Esophagus squamous epithelium (tissue), 5 donors: Measurements from ENCODE around the gene PPP1R9A. TPM values are rescaled to one million over a fixed set of nuclear protein-coding genes. Genes with fewer than 3 reads are reported as not detected.

Experiments
- DNase-seq: peaks from one replicate; lab custom pipeline; 2025; lab: John Stamatoyannopoulos, UW
- H3K27ac ChIP-seq, 4 donors: fragments of 200-600 bp; sonication (generic); one replicate each; pipeline ENCODE4 v1.5.1; 2016 to 2019; ENCODE audit warnings: mild to moderate bottlenecking in 1 of 4
- H3K27me3 ChIP-seq, 4 donors: fragments of 200-600 bp; sonication (generic); 1 replicate in 3 of 4; 2 replicates in 1 of 4; pipeline versions ENCODE4 v1.5.1 to v1.6.0; 2017 to 2021; ENCODE audit warnings: antibody characterized with exemption in 1 of 4
- H3K36me3 ChIP-seq, 3 donors: fragments of 200-600 bp; sonication (generic); one replicate each; pipeline ENCODE4 v1.5.1; 2016 to 2019
- H3K4me1 ChIP-seq, 3 donors: fragments of 200-600 bp; sonication (generic); one replicate each; pipeline ENCODE4 v1.5.1; 2017 to 2019
- H3K4me3 ChIP-seq, 4 donors: fragments of 200-600 bp; sonication (generic); 1 replicate in 3 of 4; 2 replicates in 1 of 4; pipeline ENCODE4 v1.5.1; 2016 to 2019; ENCODE audit warnings: mild to moderate bottlenecking in 2 of 4, moderate library complexity in 1 of 4
- H3K9me3 ChIP-seq, 3 donors: fragments of 200-600 bp; sonication (generic); one replicate each; pipeline ENCODE4 v1.5.1; 2016 to 2019
- CTCF ChIP-seq, 6 experiments: fragments of 450-650 bp in 4 of 6; fragments of 200-600 bp in 2 of 6; sonication (generic) in 2 of 6; IDR thresholded peaks; one replicate each; pipeline ENCODE4 v1.5.1; 2016 to 2019; ENCODE audit warnings: antibody characterized with exemption in 6 of 6, mild to moderate bottlenecking in 4 of 6, moderate library complexity in 4 of 6
- POLR2A ChIP-seq, 4 donors: fragments of 450-650 bp; IDR thresholded peaks; one replicate each; pipeline ENCODE4 v1.6.1; 2017; ENCODE audit warnings: antibody characterized with exemption in 4 of 4, mild to moderate bottlenecking in 4 of 4, moderate library complexity in 3 of 4
- WGBS, 2 donors: methylation state at CpG; one replicate each; pipeline ENCODE4 v1.1.5; 2018; 5-methylcytosine and 5-hydroxymethylcytosine counted together
- intact Hi-C: fragments of 100-400 bp; cut with DNase I; formaldehyde crosslinking; loops from one replicate; pipeline ENCODE4 v1.15.0; 2022
- total RNA-seq, 4 donors: library from RNA; depleted of rRNA; stranded (reverse); fragments of >200 nt; gene quantifications; one replicate each; pipeline ENCODE4 v1.1.0, GENCODE V29; 2016
- donor health status: DM: yes; HTN: yes; CAD: no.

The PPP1R9A gene
- total RNA-seq, 4 donors from 2014 or later: 0.04 to 6.3 (median 1.0) TPM

GRCh38 chr7:95157381-95157780, 250.0 kb downstream of the PPP1R9A start:
- no peaks in the 10 kb centered on the region for H3K27me3 ChIP-seq
- H3K4me1 ChIP-seq: peaks cover 0 to 9% (median 0%) of the 10 kb centered on the region in 3 donors
- intact Hi-C loops: no loop called here
- DNase-seq: no peak
- no peak overlapping the region for H3K27ac ChIP-seq
- no peaks in the 10 kb centered on the region for H3K9me3 ChIP-seq
- TF ChIP-seq POLR2A (IDR thresholded peaks at IDR 0.05): no peak
- no peak for TF ChIP-seq CTCF (IDR thresholded peaks at IDR 0.05)
- no peak overlapping the region for H3K4me3 ChIP-seq
- no peaks in the 10 kb centered on the region for H3K36me3 ChIP-seq
- 96 to 100% methylated on average over 4 to 5 of the region's 8 CpGs for WGBS, 2 donors

GRCh38 chr7:95169678-95170077, 262.3 kb downstream of the PPP1R9A start:
- Histone ChIP-seq H3K4me3 (no peak overlapping the region), H3K27ac (no peak overlapping the region), H3K9me3 (no peaks in the 10 kb centered on the region), H3K27me3 (no peaks in the 10 kb centered on the region), H3K36me3 (no peaks in the 10 kb centered on the region), H3K4me1 (no peaks in the 10 kb centered on the region)
- no peak for TF ChIP-seq POLR2A (IDR thresholded peaks at IDR 0.05)
- TF ChIP-seq CTCF (IDR thresholded peaks at IDR 0.05): no peak
- intact Hi-C loops: no loop called here
- DNase-seq: no peak

GRCh38 chr7:95172420-95172819, 265.0 kb downstream of the PPP1R9A start:
- TF ChIP-seq POLR2A (IDR thresholded peaks at IDR 0.05): no peak
- 71 to 79% methylated on average over 1 of the region's 1 CpG for WGBS, 2 donors
- intact Hi-C loops: no loop called here
- no peak for DNase-seq
- no peaks in the 10 kb centered on the region for H3K27me3 ChIP-seq
- no peaks in the 10 kb centered on the region for H3K9me3 ChIP-seq
- H3K36me3 ChIP-seq: no peaks in the 10 kb centered on the region
- H3K4me1 ChIP-seq: no peaks in the 10 kb centered on the region
- no peak overlapping the region for H3K27ac ChIP-seq
- no peak overlapping the region for H3K4me3 ChIP-seq

GRCh38 chr7:95190515-95190914, 283.1 kb downstream of the PPP1R9A start:
- TF ChIP-seq POLR2A (IDR thresholded peaks at IDR 0.05): no peak
- no peak for TF ChIP-seq CTCF (IDR thresholded peaks at IDR 0.05)
- 68 to 69% methylated on average over 3 of the region's 3 CpGs for WGBS, 2 donors

GRCh38 chr7:95191795-95192194, 284.4 kb downstream of the PPP1R9A start:
- Histone ChIP-seq H3K27me3 (no peaks in the 10 kb centered on the region), H3K27ac (no peak overlapping the region), H3K4me1 (no peaks in the 10 kb centered on the region), H3K9me3 (no peaks in the 10 kb centered on the region), H3K36me3 (no peaks in the 10 kb centered on the region), H3K4me3 (no peak overlapping the region)
- no peak for TF ChIP-seq POLR2A (IDR thresholded peaks at IDR 0.05)
- intact Hi-C loops: no loop called here
- no peak for DNase-seq

More at GRCh38 chr7:95190515-95190914, 283.1 kb downstream of the PPP1R9A start:
- Histone ChIP-seq H3K27ac (no peak overlapping the region), H3K9me3 (no peaks in the 10 kb centered on the region), H3K27me3 (no peaks in the 10 kb centered on the region), H3K4me1 (no peaks in the 10 kb centered on the region), H3K36me3 (no peaks in the 10 kb centered on the region), H3K4me3 (no peak overlapping the region)
- DNase-seq: no peak
- intact Hi-C loops: no loop called here

- TF ChIP-seq CTCF (IDR thresholded peaks at IDR 0.05): no peak
- TF ChIP-seq POLR2A (IDR thresholded peaks at IDR 0.05): no peak
- Histone ChIP-seq H3K36me3 (no peaks in the 10 kb centered on the region), H3K9me3 (no peaks in the 10 kb centered on the region), H3K27ac (no peak overlapping the region), H3K4me3 (no peak overlapping the region), H3K27me3 (no peaks in the 10 kb centered on the region), H3K4me1 (no peaks in the 10 kb centered on the region)
- 36 to 48% methylated on average over 1 of the region's 1 CpG for WGBS, 2 donors
- DNase-seq: no peak
- intact Hi-C loops: no loop called here
Observed at GRCh38 chr7:95198863-95199262, 291.5 kb downstream of the PPP1R9A start.
